Upper lobe of left lung (tissue), 6 donors: Measurements from ENCODE around the gene HDAC6. TPM values are rescaled to one million over a fixed set of nuclear protein-coding genes. Genes with fewer than 3 reads are reported as not detected.

Experiments
- ATAC-seq, 2 donors: fragments of 200-7000 bp; cut with Tn5 transposase; one replicate each; pipeline ENCODE4 v1.9.1; 2022; ENCODE audit warnings: mild to moderate bottlenecking in 2 of 2, moderate library complexity in 2 of 2; ENCODE audit not compliant: low FRiP score in 2 of 2
- DNase-seq, 2 donors: peaks; one replicate each; pipeline ENCODE4 v3.0.0-alpha.2; 2019 to 2020
- H3K27ac ChIP-seq, 4 donors: fragments of 200-600 bp; sonication (generic); one replicate each; pipeline ENCODE4 v1.5.1; 2016 to 2019
- H3K27me3 ChIP-seq, 4 donors: fragments of 200-600 bp; sonication (generic); one replicate each; pipeline ENCODE4 v1.5.1; 2017 to 2019
- H3K36me3 ChIP-seq, 4 donors: fragments of 200-600 bp; sonication (generic); one replicate each; pipeline ENCODE4 v1.5.1; 2016 to 2019
- H3K4me1 ChIP-seq, 4 donors: fragments of 200-600 bp; sonication (generic); one replicate each; pipeline ENCODE4 v1.5.1; 2018 to 2019
- H3K4me3 ChIP-seq, 4 donors: fragments of 200-600 bp; sonication (generic); one replicate each; pipeline ENCODE4 v1.5.1; 2017 to 2019; ENCODE audit warnings: mild to moderate bottlenecking in 2 of 4, moderate library complexity in 1 of 4
- H3K9me3 ChIP-seq, 4 donors: fragments of 200-600 bp; sonication (generic); one replicate each; pipeline ENCODE4 v1.5.1; 2018 to 2019
- CTCF ChIP-seq, 6 experiments: fragments of 450-650 bp in 4 of 6; fragments of 200-600 bp in 2 of 6; sonication (generic) in 2 of 6; IDR thresholded peaks; one replicate each; pipeline ENCODE4 v1.5.1; 2016 to 2019; ENCODE audit warnings: antibody characterized with exemption in 6 of 6
- EP300 ChIP-seq, 4 donors: sonication (generic); formaldehyde crosslinking; IDR thresholded peaks; one replicate each; pipeline ENCODE4 v1.5.1; 2017; ENCODE audit warnings: antibody characterized with exemption in 4 of 4, control low read depth in 2 of 4
- POLR2A ChIP-seq, 4 donors: fragments of 450-650 bp; IDR thresholded peaks; one replicate each; pipeline ENCODE4 v1.5.1; 2016 to 2017; ENCODE audit warnings: antibody characterized with exemption in 4 of 4, mild to moderate bottlenecking in 2 of 4
- POLR2AphosphoS5 ChIP-seq, 2 donors: sonication (generic); formaldehyde crosslinking; IDR thresholded peaks; one replicate each; pipeline ENCODE4 v1.5.1; 2017; ENCODE audit warnings: antibody characterized with exemption in 2 of 2
- WGBS, 2 donors: methylation state at CpG; one replicate each; pipeline ENCODE4 v1.1.5; 2017 to 2018; 5-methylcytosine and 5-hydroxymethylcytosine counted together
- total RNA-seq, 6 donors: library from RNA; depleted of rRNA in 4 of 6; stranded (reverse); fragments of >200 nt in 4 of 6; gene quantifications; one replicate each; pipeline versions ENCODE4 v1.1.0 to v1.2.1, GENCODE V29; 2016 to 2021
- donor health status: DM: no; HTN: no; CAD: no; lungs with moderate emphysema.
- donor health status: DM: no; HTN: yes; CAD: no; lungs with severe emphysema.

The HDAC6 gene
- total RNA-seq, result 100 to 1,000 TPM in 2 of 6 donors, 10 to 100 TPM in 4; 59.1 to 171 (median 86.0) TPM

GRCh38 chrX:48801280-48802088 is at the start of gene HDAC6:
HDAC6 (plus strand) TSS chrX:48802067; CDS start chrX:48802693, 626 bp downstream.
- WGBS, 2 donors, result 0 to 49% methylated on average over 1 to 88 of the region's 89 CpGs
- peak; percentile 95 to 96 for ATAC-seq

GRCh38 chrX:48752498-48752897 is 49.4 kb upstream of the HDAC6 start:
- TF ChIP-seq POLR2AphosphoS5 (IDR thresholded peaks at IDR 0.05), result no peak
- no peak for TF ChIP-seq POLR2A (IDR thresholded peaks at IDR 0.05)
- TF ChIP-seq EP300 (IDR thresholded peaks at IDR 0.05), result no peak
- no peak for TF ChIP-seq CTCF (IDR thresholded peaks at IDR 0.05)
- WGBS, 2 donors, result 64% methylated on average over 7 of the region's 7 CpGs; no CpG with 5 or more reads in 1 of the 2 donors
- no peaks in the 10 kb centered on the region for H3K4me1 ChIP-seq
- no peak overlapping the region for H3K27ac ChIP-seq
- ATAC-seq (no peak), DNase-seq (no peak)
- no peaks in the 10 kb centered on the region for H3K36me3 ChIP-seq
- peaks cover 0 to 5% (median 0%) of the 10 kb centered on the region in 4 donors for H3K27me3 ChIP-seq
- H3K9me3 ChIP-seq, result no peaks in the 10 kb centered on the region
- H3K4me3 ChIP-seq, result no peak overlapping the region

More at GRCh38 chrX:48801280-48802088, at the start of gene HDAC6:
- DNase-seq, result peak; percentile 97 to 99
- Histone ChIP-seq H3K4me1 (peaks cover 0 to 12% (median 2%) of the 10 kb centered on the region in 4 donors), H3K9me3 (peaks cover 0 to 10% (median 0%) of the 10 kb centered on the region in 4 donors), H3K27ac (peak within 1 kb of the TSS; percentile 85 to 98 (median 94)), H3K27me3 (no peaks in the 10 kb centered on the region), H3K4me3 (peak within 1 kb of the TSS; percentile 48 to 67 (median 56)), H3K36me3 (peaks cover 0 to 9% (median 0%) of the 10 kb centered on the region in 4 donors)
- peak in 2 of 6 experiments; percentile 11 to 17 for TF ChIP-seq CTCF (IDR thresholded peaks at IDR 0.05)
- TF ChIP-seq EP300 (IDR thresholded peaks at IDR 0.05), result peak in 1 of 4 donors; percentile 28
- TF ChIP-seq POLR2A (IDR thresholded peaks at IDR 0.05), result peak in 2 of 4 donors; percentile 27 to 55
- peak; percentile 63 to 67 for TF ChIP-seq POLR2AphosphoS5 (IDR thresholded peaks at IDR 0.05)

GRCh38 chrX:48753708-48754228 is 48.1 kb upstream of the HDAC6 start:
- H3K27ac ChIP-seq, result no peak overlapping the region
- no peak for TF ChIP-seq POLR2A (IDR thresholded peaks at IDR 0.05)
- TF ChIP-seq CTCF (IDR thresholded peaks at IDR 0.05), result no peak
- no peak for TF ChIP-seq POLR2AphosphoS5 (IDR thresholded peaks at IDR 0.05)
- no peak for TF ChIP-seq EP300 (IDR thresholded peaks at IDR 0.05)
- no peaks in the 10 kb centered on the region for H3K36me3 ChIP-seq
- no peak overlapping the region for H3K4me3 ChIP-seq
- DNase-seq, result no peak
- WGBS, 2 donors, result 77% methylated on average over 8 of the region's 8 CpGs; no CpG with 5 or more reads in 1 of the 2 donors
- ATAC-seq, result peak in 1 of 2 donors; percentile 15
- H3K27me3 ChIP-seq, result peaks cover 0 to 5% (median 0%) of the 10 kb centered on the region in 4 donors
- no peaks in the 10 kb centered on the region for H3K9me3 ChIP-seq
- H3K4me1 ChIP-seq, result no peaks in the 10 kb centered on the region

GRCh38 chrX:48754238-48754637 is 47.6 kb upstream of the HDAC6 start:
- Histone ChIP-seq H3K36me3 (no peaks in the 10 kb centered on the region), H3K27me3 (peaks cover 0 to 5% (median 0%) of the 10 kb centered on the region in 4 donors), H3K4me1 (no peaks in the 10 kb centered on the region), H3K27ac (no peak overlapping the region), H3K4me3 (no peak overlapping the region), H3K9me3 (no peaks in the 10 kb centered on the region)
- 70% methylated on average over 8 of the region's 8 CpGs; no CpG with 5 or more reads in 1 of the 2 donors for WGBS, 2 donors
- peak in 1 of 2 donors; percentile 32 for ATAC-seq
- DNase-seq, result no peak
- TF ChIP-seq EP300 (IDR thresholded peaks at IDR 0.05) (no peak), CTCF (IDR thresholded peaks at IDR 0.05) (no peak)
